ENCODE data around the gene BCL2.

DNA sequence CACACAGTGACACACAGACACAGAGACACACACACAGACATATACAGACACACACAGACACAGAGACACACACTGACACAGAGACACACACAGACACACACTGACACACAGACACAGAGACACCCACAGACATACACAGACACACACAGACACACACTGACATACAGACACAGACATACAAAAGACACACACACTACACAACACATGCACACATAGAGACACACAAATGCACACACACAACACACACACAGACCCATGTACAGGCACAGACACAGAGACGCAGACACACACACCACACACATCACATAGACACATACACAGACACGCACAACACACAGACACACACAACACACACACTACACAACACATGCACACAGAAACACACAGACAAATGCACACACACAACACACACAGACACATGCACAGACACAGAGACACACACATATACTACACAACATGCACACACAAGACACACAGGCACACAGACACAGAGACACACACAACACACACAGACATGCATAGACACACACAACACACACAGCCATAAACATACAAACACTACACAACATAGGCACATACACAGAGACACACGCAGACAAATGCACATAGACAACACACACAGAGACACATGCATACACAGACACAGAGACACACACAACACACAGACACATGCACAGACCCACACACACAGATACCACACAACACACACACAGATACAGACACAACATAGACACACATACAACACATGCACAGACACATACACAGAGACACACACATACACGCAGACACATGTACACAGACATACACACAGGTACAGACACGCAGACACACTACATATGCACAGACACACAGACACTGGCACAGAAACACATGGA is 120.5 kb downstream of the BCL2 start:
- TF ChIP-seq, protein P1, sequence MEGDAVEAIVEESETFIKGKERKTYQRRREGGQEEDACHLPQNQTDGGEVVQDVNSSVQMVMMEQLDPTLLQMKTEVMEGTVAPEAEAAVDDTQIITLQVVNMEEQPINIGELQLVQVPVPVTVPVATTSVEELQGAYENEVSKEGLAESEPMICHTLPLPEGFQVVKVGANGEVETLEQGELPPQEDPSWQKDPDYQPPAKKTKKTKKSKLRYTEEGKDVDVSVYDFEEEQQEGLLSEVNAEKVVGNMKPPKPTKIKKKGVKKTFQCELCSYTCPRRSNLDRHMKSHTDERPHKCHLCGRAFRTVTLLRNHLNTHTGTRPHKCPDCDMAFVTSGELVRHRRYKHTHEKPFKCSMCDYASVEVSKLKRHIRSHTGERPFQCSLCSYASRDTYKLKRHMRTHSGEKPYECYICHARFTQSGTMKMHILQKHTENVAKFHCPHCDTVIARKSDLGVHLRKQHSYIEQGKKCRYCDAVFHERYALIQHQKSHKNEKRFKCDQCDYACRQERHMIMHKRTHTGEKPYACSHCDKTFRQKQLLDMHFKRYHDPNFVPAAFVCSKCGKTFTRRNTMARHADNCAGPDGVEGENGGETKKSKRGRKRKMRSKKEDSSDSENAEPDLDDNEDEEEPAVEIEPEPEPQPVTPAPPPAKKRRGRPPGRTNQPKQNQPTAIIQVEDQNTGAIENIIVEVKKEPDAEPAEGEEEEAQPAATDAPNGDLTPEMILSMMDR (IDR thresholded peaks at IDR 0.05), result no peak
- TF ChIP-seq POLR2A (IDR thresholded peaks at IDR 0.05) (no peak), POLR2AphosphoS5 (IDR thresholded peaks at IDR 0.05; ENCODE audit: insufficient read depth in 1 of 2, low read depth in 1 of 2) (no peak)
